OCI-LY3 (cell line): ENCODE data around the gene LRRC8D.

Experiments
- H2AFZ ChIP-seq: fragments of 200-600, 300-600 bp; shearing (Covaris generic); 2 replicates; pipeline ENCODE4 v1.6.0; 2014; ENCODE audit warnings: antibody characterized with exemption, low read depth, low read length
- H3K27ac ChIP-seq: fragments of 200-600, 300-600 bp; sonication (generic); 2 replicates; pipeline ENCODE4 v1.5.1; 2014; ENCODE audit warnings: mild to moderate bottlenecking, low read length, moderate library complexity, mixed read lengths
- H3K27me3 ChIP-seq: fragments of 200-600, 300-600 bp; sonication (generic); 2 replicates; pipeline ENCODE4 v1.6.1; 2014; ENCODE audit warnings: low read depth, low read length, mixed read lengths
- H3K36me3 ChIP-seq: fragments of 200-600, 300-600 bp; sonication (generic); replicated peaks from 2 replicates; pipeline ENCODE3; 2014; ENCODE audit warnings: low read depth, low read length, mixed read lengths
- H3K4me1 ChIP-seq: fragments of 300-600, 200-600 bp; sonication (generic); 2 replicates; pipeline ENCODE4 v1.6.1; 2014; ENCODE audit warnings: low read length, mixed read lengths
- H3K4me2 ChIP-seq: fragments of 200-600, 300-600 bp; sonication (generic); 2 replicates; pipeline ENCODE4 v1.6.1; 2014; ENCODE audit warnings: low read length, mixed read lengths
- H3K4me3 ChIP-seq: fragments of 300-600, 200-600 bp; sonication (generic); 2 replicates; pipeline ENCODE4 v1.5.1; 2014; ENCODE audit warnings: antibody characterized with exemption, mild to moderate bottlenecking, low read length, moderate library complexity
- H3K79me2 ChIP-seq: fragments of 300-600, 200-600 bp; shearing (Covaris generic); 2 replicates; pipeline ENCODE4 v1.6.1; 2014; ENCODE audit warnings: mild to moderate bottlenecking, low read length, mixed read lengths
- H3K9ac ChIP-seq: fragments of 300-600, 200-600 bp; shearing (Covaris generic); 2 replicates; pipeline ENCODE4 v1.6.0; 2014; ENCODE audit warnings: mild to moderate bottlenecking, low read length, moderate library complexity
- H3K9me3 ChIP-seq: fragments of 200-600, 300-600 bp; shearing (Covaris generic); 2 replicates; pipeline ENCODE4 v1.6.1; 2014; ENCODE audit warnings: low read length, mixed read lengths; ENCODE audit not compliant: insufficient read depth
- H4K20me1 ChIP-seq: fragments of 200-600, 300-600 bp; sonication (generic); 2 replicates; pipeline ENCODE4 v1.6.1; 2016; ENCODE audit warnings: low read length, mixed read lengths; ENCODE audit not compliant: insufficient read depth
- CTCF ChIP-seq: fragments of 200-600, 300-600 bp; sonication (generic); IDR thresholded peaks from 2 replicates; pipeline ENCODE4 v1.5.1; 2014; ENCODE audit warnings: antibody characterized with exemption, low read length, low read depth
- EZH2phosphoT487 ChIP-seq: fragments of 200-600 bp; shearing (Covaris generic); IDR thresholded peaks from 2 replicates; pipeline ENCODE4 v1.6.1; 2018; ENCODE audit warnings: antibody characterized with exemption, mixed run types, low read depth

LRRC8D gene

GRCh38 chr1:89870998-89871397 is 50.2 kb downstream of the LRRC8D start:
- Histone ChIP-seq H3K9ac (no peak overlapping the region), H3K4me1 (no peaks in the 10 kb centered on the region), H3K36me3 (no peaks in the 10 kb centered on the region), H3K4me2 (no peak overlapping the region), H3K9me3 (no peaks in the 10 kb centered on the region), H3K27ac (no peak overlapping the region), H3K79me2 (no peaks in the 10 kb centered on the region), H2AFZ (no peak overlapping the region), H3K4me3 (no peak overlapping the region), H3K27me3 (no peaks in the 10 kb centered on the region), H4K20me1 (no peaks in the 10 kb centered on the region)
- no peak for TF ChIP-seq EZH2phosphoT487
- TF ChIP-seq CTCF: no peak

GRCh38 chr1:89871768-89872473 is 51.1 kb downstream of the LRRC8D start:
- H2AFZ ChIP-seq: no peak overlapping the region
- no peaks in the 10 kb centered on the region for H3K4me1 ChIP-seq
- H3K9ac ChIP-seq: no peak overlapping the region
- no peak overlapping the region for H3K4me2 ChIP-seq
- H3K79me2 ChIP-seq: no peaks in the 10 kb centered on the region
- H3K27ac ChIP-seq: no peak overlapping the region
- H3K27me3 ChIP-seq: no peaks in the 10 kb centered on the region
- H3K9me3 ChIP-seq: no peaks in the 10 kb centered on the region
- TF ChIP-seq CTCF (no peak), EZH2phosphoT487 (no peak)
- no peaks in the 10 kb centered on the region for H3K36me3 ChIP-seq
- H3K4me3 ChIP-seq: no peak overlapping the region
- no peaks in the 10 kb centered on the region for H4K20me1 ChIP-seq

GRCh38 chr1:89872567-89872966 is 51.7 kb downstream of the LRRC8D start:
- Histone ChIP-seq H4K20me1 (no peaks in the 10 kb centered on the region), H2AFZ (no peak overlapping the region), H3K9me3 (no peaks in the 10 kb centered on the region), H3K27me3 (no peaks in the 10 kb centered on the region), H3K79me2 (no peaks in the 10 kb centered on the region), H3K9ac (no peak overlapping the region), H3K4me1 (no peaks in the 10 kb centered on the region), H3K36me3 (no peaks in the 10 kb centered on the region), H3K27ac (no peak overlapping the region), H3K4me3 (no peak overlapping the region), H3K4me2 (no peak overlapping the region)
- no peak for TF ChIP-seq CTCF
- TF ChIP-seq EZH2phosphoT487: no peak

GRCh38 chr1:89873288-89873687 is 52.5 kb downstream of the LRRC8D start:
- no peaks in the 10 kb centered on the region for H3K4me1 ChIP-seq
- no peak overlapping the region for H3K4me2 ChIP-seq
- no peaks in the 10 kb centered on the region for H3K79me2 ChIP-seq
- no peak overlapping the region for H3K9ac ChIP-seq
- H3K36me3 ChIP-seq: no peaks in the 10 kb centered on the region
- no peaks in the 10 kb centered on the region for H3K9me3 ChIP-seq
- no peak overlapping the region for H3K4me3 ChIP-seq
- H4K20me1 ChIP-seq: no peaks in the 10 kb centered on the region
- TF ChIP-seq EZH2phosphoT487: no peak
- no peak for TF ChIP-seq CTCF
- H3K27me3 ChIP-seq: no peaks in the 10 kb centered on the region
- H2AFZ ChIP-seq: no peak overlapping the region
- no peak overlapping the region for H3K27ac ChIP-seq
